Stomach smooth muscle (tissue), 2 donors: ENCODE results near the gene SEMA5B.

Experiments
- H3K27ac ChIP-seq: one replicate; pipeline ENCODE4 v1.7.0; 2013; ENCODE audit warnings: mild to moderate bottlenecking, low read length, inconsistent platforms
- H3K27me3 ChIP-seq, 2 donors: one replicate each; pipeline ENCODE4 v1.7.0; 2013; ENCODE audit warnings: low read length in 2 of 2; ENCODE audit not compliant: insufficient read depth in 2 of 2, control insufficient read depth in 1 of 2
- H3K36me3 ChIP-seq, 2 donors: one replicate each; pipeline ENCODE4 v1.7.0; 2013; ENCODE audit warnings: low read length in 2 of 2; ENCODE audit not compliant: control insufficient read depth in 2 of 2, insufficient read depth in 2 of 2
- H3K4me1 ChIP-seq: one replicate; pipeline ENCODE4 v1.7.0; 2013; ENCODE audit warnings: low read length; ENCODE audit not compliant: control insufficient read depth, insufficient read depth
- H3K4me3 ChIP-seq, 2 donors: one replicate each; pipeline ENCODE4 v1.7.0; 2013; ENCODE audit warnings: low read length in 2 of 2
- H3K9ac ChIP-seq, 2 donors: one replicate each; pipeline ENCODE4 v1.7.0; 2013; ENCODE audit warnings: low read length in 2 of 2, mild to moderate bottlenecking in 1 of 2
- H3K9me3 ChIP-seq, 2 donors: one replicate each; pipeline ENCODE4 v1.7.0; 2013; ENCODE audit warnings: low read length in 2 of 2; ENCODE audit not compliant: control insufficient read depth in 2 of 2
- donor health status: healthy.
- donor health status: Pancreatic carcinoma.

Gene SEMA5B

DNA sequence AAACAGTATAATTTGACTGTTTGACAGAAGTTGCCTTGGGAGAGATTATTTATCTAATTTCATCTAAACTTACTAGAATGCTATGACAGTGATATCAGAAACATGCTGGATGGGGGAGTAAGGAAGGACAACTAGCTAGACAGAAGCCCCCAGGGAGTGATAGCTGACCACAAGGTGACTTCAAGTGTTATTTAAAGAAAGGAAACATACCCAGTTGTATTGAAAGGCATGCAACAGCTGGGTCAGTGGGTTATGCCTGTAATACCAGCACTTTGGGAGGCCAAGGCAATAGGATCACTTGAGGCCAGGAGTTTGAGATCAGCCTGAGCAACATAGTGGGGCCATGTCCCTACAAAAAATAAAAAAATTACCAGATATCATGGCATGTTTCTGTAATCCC, 163.1 kb downstream of the SEMA5B start:
- peaks cover 10 to 14% of the 10 kb centered on the region in 2 donors for H3K36me3 ChIP-seq
- no peak overlapping the region for H3K4me3 ChIP-seq
- H3K27ac ChIP-seq, result no peak overlapping the region
- no peaks in the 10 kb centered on the region for H3K27me3 ChIP-seq
- H3K4me1 ChIP-seq, result no peaks in the 10 kb centered on the region
- no peak overlapping the region for H3K9ac ChIP-seq
- H3K9me3 ChIP-seq, result no peaks in the 10 kb centered on the region

DNA sequence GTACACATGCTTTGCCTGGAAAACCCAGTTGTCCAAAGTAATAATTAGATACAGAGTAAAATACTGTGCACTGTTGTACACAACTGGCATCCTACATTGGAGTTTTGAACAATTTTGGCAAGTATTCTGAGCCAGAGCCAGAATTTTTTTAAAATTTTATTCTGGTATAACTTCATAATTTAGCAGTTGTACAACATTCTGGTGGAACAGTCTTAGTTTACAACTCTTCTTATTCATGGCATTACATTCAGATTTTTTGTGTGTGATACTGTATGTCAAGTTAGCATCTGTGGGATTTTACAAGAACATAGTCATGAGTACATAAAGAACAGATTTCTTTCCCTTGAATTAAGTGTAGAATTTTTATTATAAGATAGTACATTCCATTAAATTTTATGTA, 165.2 kb downstream of the SEMA5B start:
- H3K9me3 ChIP-seq, result no peaks in the 10 kb centered on the region
- no peak overlapping the region for H3K9ac ChIP-seq
- no peak overlapping the region for H3K27ac ChIP-seq
- H3K27me3 ChIP-seq, result no peaks in the 10 kb centered on the region
- peaks cover 10 to 14% of the 10 kb centered on the region in 2 donors for H3K36me3 ChIP-seq
- H3K4me3 ChIP-seq, result no peak overlapping the region
- H3K4me1 ChIP-seq, result no peaks in the 10 kb centered on the region
